GM18909 (cell line): ENCODE data around the gene MAP2K7.
A peak's percentile ranks its signal among the peaks of the same experiment; 100 is the strongest.

Source experiments
- ATAC-seq: cut with Tn5 transposase; IDR thresholded peaks from one replicate; pipeline ENCODE4 v1.9.1; 2021; ENCODE audit warnings: mild to moderate bottlenecking; ENCODE audit not compliant: unreplicated experiment, poor library complexity

MAP2K7 gene

GRCh38 chr19:7866399-7867091 is 37.1 kb upstream of the MAP2K7 start:
- ATAC-seq: no peak

GRCh38 chr19:7867092-7867844 is 36.4 kb upstream of the MAP2K7 start:
- ATAC-seq: no peak

- no peak for ATAC-seq
Observed at GRCh38 chr19:7868326-7868670, 35.4 kb upstream of the MAP2K7 start.

- ATAC-seq: peak; percentile 71
Observed at GRCh38 chr19:7868671-7869452, 34.8 kb upstream of the MAP2K7 start.

GRCh38 chr19:7869453-7869909 is 34.2 kb upstream of the MAP2K7 start:
- ATAC-seq: peak; percentile 53

- no peak for ATAC-seq
Observed at GRCh38 chr19:7869910-7870511, 33.7 kb upstream of the MAP2K7 start.

GRCh38 chr19:7870571-7871436 is 32.9 kb upstream of the MAP2K7 start:
- ATAC-seq: no peak

GRCh38 chr19:7871437-7872305 is 32.0 kb upstream of the MAP2K7 start:
- no peak for ATAC-seq

GRCh38 chr19:7872306-7873204 is 31.1 kb upstream of the MAP2K7 start:
- no peak for ATAC-seq

GRCh38 chr19:7873304-7874075 is 30.2 kb upstream of the MAP2K7 start:
- ATAC-seq: no peak

- ATAC-seq: no peak
Observed at GRCh38 chr19:7874076-7874896, 29.4 kb upstream of the MAP2K7 start, which contains the start of gene PRR36. Gene PRR36 (minus strand): TSS chr19:7874390. CDS start chr19:7873689, 701 bp downstream.

- ATAC-seq: no peak
Observed at GRCh38 chr19:7874897-7875273, 28.8 kb upstream of the MAP2K7 start.

- no peak for ATAC-seq
Observed at GRCh38 chr19:7877249-7877836, 26.3 kb upstream of the MAP2K7 start.

- ATAC-seq: no peak
Observed at GRCh38 chr19:7879111-7879807, 24.4 kb upstream of the MAP2K7 start.

- ATAC-seq: no peak
Observed at GRCh38 chr19:7879836-7880235, 23.8 kb upstream of the MAP2K7 start.
